GM21381 (cell line): ENCODE measurements around the gene JAKMIP1.

Experiments used
- ATAC-seq: cut with Tn5 transposase; IDR thresholded peaks from one replicate; pipeline ENCODE4 v1.9.1; 2021; ENCODE audit warnings: mild to moderate bottlenecking, moderate library complexity; ENCODE audit not compliant: unreplicated experiment

JAKMIP1 gene

DNA sequence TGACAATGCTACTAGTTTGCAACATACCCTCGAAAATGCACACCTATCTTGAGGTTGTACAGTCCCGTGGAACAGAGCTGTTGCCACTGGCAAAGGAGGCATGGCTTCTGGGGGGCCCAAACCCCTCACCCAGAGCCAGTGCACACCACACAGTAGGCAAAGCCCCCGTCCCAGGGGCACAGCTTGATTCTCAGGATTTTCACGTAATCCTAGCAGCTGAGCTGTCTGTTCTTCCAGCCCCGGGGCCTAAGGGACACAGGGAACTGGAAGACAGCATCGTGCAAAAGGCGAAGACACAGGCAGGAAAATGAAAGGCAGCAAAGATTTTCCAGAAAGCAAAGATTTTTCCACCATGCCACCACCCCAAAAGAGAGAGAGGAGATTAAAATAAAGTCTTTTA, 77.2 kb downstream of the JAKMIP1 start:
- ATAC-seq = no peak

DNA sequence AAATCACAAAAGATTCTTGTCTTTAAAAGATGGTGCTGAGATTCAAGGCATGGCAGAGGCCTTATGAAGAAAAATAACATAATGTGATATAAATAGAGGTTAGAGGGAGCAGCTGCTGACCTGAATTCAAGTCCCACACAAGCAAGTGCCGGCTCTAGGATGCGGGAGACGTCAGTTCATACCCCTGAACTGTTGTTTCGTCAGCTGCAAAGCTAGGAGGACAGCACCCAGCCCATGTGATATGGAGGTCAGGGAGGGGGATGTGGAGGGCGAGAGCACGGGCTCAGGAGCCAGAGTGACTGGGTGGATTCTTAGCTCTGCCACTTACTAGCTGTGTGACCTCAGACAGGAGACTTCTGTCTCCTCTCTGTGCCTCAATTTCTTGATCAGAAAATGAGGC, 77.9 kb downstream of the JAKMIP1 start:
- no peak for ATAC-seq

DNA sequence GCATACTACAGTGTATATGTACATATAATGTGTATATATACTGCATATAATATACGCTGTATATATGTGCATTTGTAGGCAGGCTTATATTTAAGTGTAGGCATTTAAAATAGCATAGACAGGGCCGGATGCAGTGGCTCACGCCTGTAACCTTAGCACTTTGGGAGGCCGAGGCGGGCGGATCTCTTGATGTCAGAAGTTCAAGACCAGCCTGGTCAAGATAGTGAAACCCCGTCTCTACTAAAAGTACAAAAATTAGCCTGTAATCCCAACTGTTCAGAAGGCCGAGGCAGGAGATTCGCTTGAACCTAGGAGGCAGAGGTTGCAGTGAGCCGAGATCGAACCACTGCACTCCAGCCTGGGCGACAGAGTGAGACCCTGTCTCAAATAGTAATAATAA, 78.4 kb downstream of the JAKMIP1 start:
- no peak for ATAC-seq

DNA sequence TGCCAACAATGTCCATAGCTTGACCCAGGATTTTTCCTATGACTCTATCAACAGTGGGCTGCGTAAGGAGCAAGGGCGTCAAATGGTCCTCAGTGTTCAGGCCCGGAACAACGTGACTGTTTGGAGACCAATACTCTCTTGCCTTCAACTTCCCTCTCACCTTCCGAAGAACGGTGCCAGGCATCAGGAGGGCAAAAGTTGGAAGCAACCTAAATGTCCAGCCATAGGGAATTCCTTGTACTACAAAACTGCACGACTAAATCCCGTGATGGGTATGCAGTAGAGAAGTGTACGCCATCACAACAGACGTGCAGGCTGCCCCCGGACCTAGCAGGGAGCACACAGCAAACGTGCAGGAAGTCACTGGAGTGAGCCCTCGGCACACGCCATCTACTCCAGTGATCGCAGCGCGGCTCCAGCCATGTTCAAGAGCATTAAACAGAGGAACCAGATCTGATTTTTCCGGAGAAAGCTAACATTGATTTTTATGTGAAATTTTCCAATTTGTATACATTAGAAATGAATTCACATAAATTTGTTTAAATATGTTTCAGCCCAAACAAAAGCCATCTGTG, 79.0 kb downstream of the JAKMIP1 start:
- no peak for ATAC-seq

DNA sequence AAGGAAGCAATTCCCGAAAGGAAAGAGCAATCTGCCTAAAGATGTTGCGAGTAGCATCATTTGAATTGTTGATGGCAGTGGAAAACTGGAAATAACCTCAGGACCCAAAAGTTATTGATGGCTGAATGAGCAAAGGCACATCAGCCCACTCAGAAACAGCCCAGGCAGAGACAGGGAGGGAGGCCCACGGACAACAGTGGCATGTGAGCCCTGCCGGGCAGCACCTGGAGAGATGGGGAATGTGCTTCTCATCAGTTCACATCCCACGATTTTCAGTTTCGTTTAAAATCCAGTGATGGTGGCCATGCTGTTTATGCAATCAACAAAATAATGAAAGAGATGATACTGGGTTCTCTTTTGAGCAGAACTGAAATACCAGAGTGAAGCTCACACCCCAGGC, 80.0 kb downstream of the JAKMIP1 start:
- ATAC-seq = no peak

DNA sequence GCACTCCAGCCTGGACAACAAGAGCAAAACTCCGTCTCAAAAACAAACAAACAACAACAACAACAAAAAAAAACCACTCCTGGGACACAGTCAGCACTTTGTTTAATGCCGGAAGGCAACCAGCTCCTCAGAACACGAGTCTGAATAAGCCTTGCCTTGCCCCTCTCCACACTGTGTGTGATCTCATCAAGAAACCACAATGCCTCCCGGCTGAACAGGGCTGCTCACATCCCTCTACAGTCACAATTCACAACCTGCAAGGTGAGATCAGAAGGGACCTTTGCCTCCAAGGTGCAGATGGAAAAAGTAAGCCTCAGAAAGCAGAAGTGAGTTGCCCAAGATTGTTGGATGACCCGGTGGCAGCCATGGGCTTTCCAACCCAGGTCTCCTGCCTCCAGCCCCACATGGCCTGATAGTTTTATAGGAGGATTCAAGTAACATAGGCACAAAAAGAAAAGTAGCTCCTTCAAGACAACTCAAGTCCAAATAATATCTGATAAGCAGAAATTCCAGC, 80.8 kb downstream of the JAKMIP1 start:
- ATAC-seq = no peak

DNA sequence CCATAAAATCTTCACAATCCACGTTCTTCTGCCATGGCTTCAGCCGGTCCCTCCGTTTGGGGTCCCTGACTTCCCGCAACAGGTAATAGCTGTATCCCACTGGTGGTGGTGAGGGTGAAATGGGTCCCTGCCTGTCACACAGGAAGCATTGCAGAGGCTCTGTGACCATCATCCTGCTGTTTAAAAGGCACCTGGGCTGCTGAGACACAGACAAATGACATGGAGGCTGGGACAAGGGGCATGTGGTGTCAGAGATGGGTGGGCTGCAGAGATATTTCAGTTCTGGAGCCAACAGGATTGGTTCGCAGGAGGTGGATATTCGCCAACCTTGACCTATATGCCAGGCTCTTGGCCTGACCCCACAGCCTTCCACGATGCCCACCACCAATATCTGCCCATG, 82.1 kb downstream of the JAKMIP1 start:
- no peak for ATAC-seq

DNA sequence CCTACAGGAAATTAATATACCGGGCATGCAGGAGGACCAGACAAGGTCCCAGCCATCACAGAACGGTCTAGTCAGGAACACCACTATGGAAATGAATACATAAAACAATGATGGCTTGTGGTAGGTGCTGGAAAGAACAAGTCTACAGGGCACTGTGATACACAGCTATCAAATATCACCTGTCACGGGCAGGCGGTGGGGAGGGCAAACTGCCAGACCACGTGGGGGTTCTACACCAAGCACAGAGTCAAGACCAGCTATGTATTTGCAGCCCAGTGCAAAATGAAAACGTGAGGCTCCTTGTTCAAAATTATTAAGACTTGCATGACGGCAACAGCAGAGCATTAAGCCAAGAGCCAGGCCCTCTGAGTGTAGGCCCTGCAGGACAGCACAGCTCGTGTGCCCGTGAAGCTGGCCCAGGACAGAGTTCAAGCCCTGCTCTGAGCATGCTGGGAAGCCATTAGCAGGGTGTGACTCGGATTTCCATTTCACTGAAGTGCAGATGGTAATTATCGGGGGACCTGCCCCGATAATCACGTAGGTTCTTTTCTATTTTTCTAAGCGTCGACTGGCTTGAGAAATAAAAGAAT, 83.6 kb downstream of the JAKMIP1 start:
- no peak for ATAC-seq

DNA sequence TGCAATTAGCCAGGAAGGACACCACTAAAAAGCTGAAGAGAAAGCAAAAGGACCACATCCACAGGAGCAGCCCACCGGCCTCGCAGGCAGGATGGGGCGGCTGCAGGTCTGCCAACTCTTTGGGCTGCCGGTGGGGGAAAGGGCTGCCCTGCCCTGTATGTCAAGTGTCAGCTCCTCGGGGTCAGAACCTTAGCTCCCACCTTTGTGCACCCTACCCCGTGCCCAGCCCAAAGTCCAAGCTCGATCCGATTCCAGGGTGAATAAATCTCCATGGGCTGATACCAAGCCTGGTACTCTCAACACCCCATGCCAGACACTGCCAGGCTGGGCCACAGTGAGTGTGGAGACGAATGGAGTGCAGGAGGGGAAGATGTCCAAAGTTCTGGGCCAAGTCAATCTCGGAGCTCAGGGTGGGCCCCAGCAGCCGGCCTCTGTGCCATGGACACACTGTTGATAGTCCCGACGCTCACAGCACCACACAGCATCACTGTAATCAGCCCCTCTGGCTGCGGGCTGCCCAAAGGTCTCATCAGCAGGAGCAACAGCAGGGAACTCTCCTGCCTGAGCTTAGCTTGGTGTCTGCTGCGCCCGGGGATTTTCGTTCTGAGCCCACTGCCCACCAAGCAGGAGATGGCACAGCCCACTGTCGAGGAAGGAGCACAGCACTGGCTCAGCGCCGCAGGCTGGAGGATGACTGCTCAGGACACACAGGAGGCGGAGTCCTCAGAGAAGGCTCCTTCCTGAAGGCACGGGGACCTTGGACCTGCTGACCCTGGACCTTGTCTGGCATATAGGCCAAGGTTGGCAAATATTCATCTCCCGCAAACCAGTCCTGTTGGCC, 84.4 kb downstream of the JAKMIP1 start:
- ATAC-seq = no peak

DNA sequence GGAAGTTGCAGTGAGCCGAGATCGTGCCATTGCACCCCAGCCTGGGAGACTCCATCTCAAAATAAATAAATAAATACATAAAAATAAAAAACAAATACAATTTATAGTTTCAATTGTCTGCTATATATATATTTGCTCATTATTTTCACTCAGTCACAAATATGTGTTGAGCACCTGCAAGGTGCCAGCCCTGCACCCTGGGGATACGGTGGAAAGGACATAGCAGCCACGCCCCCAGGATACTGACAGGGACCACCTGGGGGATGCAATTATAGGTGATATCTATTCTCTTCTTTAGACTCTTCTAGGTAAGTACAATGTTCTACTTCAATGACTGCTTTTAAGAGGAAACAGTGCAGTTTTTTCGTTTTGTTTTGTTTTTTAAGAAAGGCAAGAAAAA, 85.0 kb downstream of the JAKMIP1 start:
- ATAC-seq = no peak

DNA sequence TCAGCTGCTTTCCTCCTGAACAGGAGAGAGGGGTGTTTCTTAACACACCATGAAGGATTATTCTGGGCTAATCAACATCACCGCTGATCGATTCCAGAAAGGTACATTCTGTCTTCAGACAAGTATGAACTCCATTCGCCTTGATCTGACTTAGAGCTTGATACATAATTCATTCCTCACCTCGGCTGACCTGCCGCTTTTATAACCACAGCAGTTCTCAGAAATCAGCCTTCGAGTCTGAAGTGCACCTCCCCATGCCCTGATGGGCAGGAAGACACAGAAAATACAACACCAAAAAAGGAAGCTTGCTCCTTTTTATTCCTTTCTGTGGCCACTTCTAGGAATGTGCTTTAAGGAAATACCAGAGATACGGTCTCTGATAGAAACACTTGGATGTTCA, 85.7 kb downstream of the JAKMIP1 start:
- ATAC-seq = no peak

DNA sequence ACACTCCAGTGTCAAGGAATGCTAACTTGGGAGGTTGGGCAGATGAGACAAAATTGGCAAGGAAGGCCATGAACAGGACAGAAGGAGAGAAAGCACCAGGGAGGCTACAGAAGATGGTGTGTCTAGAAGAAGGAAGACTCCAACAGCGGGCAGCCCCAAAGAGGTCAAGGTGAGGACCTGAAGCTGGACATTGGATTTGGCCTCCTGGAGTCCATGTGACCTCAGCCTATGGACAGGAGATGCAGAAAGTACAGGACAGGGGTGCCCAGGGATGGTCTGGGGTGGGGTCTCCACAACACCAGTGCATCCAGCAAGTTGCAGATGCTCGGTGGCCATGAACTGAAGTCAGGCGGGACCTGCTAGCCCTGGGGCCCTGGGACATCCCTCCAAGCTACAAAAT, 86.2 kb downstream of the JAKMIP1 start:
- ATAC-seq = no peak

DNA sequence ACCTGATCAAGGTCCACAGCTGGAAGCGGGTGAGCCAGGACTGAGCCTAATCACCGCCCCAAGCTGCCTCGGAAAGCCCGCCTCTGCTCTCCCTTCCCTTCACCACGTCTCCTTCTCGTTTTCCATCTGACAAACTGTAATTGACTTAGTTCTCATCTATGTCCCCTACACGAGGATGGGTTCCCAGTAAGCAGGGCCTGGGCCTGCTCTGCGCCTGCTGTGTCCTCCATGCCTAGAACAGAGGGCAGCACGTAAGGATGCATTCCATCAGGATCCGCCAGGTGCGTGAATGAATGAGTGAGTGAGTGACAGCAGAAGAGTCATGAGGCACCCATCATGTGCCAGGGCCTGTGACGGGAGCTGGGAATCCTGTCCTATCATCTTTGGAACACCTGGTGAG, 86.7 kb downstream of the JAKMIP1 start:
- ATAC-seq = no peak

DNA sequence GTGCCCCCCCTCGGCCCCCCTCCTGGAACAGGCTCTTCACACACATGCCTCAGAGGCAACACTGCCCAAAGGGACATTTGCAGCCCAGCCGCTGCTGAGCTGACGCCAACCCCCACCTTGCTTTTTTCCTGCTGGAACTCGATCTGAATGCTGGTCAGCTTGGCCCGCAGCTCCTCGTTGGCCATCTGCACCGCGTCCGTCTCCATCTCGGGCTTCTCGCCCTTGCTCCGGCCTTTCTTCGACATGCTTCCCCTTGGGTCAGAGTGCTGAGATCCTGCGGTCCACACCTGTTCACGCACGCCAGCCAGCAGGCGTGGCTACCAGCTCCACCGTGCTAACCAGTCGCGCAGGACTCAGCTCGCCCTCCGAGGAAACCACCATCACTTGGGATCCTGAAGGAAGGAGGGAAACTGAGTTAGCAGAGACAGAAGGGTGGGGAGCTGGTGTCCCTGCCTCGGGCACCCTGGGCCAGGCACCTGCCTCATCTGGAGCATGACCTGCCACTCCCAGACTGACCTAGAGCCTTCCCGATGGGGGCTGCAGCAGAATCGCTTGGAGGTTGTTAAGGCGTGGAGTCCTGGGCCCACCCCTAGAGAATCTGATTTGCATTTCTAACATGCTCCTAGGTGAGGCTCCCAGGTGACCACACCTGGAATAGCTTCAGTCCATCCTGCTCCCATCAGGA, 87.6 kb downstream of the JAKMIP1 start:
- ATAC-seq = no peak

DNA sequence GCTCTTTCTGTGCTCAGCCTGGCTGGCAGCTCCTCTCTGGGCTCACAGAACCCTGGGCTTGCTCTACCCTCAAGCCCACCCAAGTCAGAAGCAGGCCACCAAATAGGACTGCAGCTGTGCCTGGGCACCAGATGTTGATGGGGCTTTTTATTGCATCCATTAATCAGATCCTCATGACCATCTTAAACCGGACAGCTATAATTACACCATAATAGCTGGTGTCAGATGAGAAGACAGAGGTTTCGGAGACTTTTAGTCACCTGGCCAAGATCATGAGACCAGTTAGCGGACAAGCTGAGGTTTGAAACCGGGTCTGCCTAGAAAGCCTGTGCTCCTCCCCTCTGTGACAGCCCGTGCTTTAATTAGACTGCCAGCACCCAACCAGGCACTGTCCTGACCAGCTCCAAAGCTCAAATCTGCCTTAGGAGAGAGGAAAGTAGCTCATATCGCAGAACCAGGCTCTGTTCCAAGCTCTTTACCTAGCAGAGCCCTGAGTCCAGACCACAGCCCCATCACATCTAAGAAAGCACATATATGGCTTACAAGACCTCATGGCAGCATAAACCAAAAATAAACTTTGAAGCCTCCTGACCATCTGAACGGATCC, 88.9 kb downstream of the JAKMIP1 start:
- ATAC-seq = no peak

DNA sequence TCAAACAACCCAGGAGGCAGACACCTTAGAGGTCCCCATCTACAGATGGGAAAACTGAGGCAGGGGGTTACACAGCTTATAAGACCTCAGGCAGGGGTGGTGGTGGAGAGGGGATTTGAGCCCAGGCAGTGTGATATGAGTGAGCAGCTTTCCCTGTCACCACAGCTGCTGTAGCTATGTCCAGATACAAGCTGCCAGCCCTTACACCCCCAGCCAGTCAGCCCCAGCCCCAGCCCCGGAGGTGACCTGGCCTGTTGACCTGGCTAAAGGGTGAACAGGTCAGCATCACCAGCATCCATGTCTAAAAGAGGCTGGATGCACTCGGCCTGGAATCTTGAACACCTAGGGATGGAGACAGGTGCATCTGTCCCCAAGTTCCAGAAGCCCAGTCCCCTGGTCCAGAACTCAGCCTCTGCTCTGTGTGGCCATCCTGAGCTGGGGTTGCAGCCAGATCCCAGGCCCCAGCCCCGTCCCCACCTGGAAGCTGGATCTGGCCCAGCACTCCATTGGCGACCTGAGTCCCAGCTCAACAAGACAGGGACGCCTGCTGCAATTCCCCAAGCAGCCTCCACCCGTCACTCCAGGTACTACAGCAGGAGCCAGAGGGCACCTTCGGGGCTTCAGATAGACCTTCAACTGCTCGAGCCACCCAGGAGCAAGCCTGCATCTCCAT, 89.5 kb downstream of the JAKMIP1 start:
- ATAC-seq = no peak

DNA sequence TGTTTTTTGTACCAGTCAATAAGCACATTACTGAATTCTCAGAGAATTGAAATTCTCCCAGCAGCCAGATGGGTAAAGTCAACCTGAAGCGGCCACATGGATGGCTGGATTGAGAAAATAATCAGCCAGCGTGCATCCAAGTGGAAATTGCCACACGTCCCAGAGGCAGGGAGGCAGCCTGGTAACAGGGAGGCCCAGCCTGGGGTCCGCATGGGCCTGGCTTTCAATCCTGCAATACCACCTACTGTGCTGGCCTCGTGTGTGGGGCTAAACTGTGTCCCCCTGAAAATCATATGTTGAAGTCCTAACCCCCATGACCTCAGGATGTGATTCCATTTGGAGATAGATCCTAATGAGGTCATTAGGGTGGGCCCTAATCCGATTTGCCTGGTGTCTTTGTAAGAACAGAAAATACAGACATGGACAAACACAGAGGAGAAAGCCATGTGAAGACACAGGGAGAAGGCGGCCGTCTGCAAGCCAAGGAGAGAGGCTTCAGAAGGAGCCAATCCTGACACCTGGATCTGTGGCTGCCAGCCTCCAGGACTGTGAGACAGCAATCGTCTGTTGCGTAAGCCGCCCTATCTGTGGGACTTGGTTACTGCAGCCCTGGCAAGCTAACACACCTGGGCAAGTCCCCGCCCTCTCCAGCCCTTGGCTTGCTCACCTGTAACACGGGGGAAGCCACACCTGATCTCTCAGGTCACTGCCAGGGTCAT, 90.3 kb downstream of the JAKMIP1 start:
- ATAC-seq = no peak

DNA sequence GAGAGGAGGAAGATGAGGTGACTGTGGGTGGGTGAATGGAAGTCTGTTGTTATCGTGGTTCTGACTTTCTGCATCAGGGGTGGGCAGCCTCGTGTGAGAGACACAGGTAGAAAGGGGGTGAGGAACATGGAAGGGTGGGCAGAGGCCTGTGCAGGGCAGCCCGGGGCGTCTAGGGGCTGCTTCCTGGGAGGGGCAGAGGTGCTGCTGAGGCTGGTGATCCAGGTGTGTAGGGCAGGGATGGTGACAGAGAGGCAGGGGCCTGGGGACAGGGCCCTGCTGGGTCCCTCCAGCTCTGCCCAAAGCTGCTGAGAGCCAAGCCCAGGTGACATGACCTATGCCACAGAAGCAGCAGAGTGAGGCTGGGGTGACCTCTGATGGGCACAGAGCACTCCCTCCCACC, 92.5 kb downstream of the JAKMIP1 start:
- ATAC-seq = no peak

DNA sequence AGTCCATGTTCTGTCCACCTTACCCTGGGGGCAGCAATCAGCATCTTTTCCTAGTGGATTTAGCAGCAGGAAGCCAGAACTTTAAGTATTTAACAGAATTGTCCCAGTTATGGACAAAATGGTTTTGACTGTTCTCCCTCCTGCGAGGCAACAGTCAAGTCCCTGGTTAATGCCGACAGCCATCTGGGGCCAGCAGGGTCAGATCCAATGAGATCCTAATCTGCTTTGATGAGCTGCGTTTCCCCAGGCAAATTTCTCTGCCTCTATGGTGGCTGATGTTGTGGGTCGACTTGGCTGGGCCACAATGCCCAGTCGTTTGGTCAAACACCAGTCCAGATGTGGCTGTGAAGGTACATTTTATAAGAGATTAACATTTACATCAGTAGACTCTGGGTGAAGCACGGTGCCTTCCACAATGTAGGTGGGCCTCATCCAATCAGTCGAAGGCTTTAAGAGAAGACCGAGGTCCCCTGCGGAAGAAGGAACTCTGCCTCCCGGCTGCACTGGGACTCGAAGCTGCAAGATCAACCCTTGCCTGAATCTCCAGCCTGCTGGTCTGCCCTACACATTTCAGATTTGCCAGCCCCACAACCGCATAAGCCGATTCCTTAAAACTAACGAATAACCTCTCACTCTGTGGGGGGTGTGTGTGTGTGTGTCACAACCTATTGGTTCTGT, 93.1 kb downstream of the JAKMIP1 start:
- ATAC-seq = no peak
